Ovary (tissue), 3 donors: ENCODE data around the gene UST.

ENCODE experiments used
- POLR2A ChIP-seq: fragments of 450-650 bp; IDR thresholded peaks from one replicate; pipeline ENCODE4 v1.6.1; 2017; ENCODE audit warnings: antibody characterized with exemption, mild to moderate bottlenecking, moderate library complexity
- TF ChIP-seq, protein P1 (sequence below), 3 donors: fragments of 450-650 bp in 2 of 3; fragments of 200-600 bp in 1 of 3; IDR thresholded peaks; one replicate each; pipeline versions ENCODE4 v1.5.1 to v1.8.0; 2016 to 2022; ENCODE audit warnings: antibody characterized with exemption in 3 of 3, mild to moderate bottlenecking in 1 of 3
- donor health status: DM: no; HTN: no; CAD: no.

DNA sequence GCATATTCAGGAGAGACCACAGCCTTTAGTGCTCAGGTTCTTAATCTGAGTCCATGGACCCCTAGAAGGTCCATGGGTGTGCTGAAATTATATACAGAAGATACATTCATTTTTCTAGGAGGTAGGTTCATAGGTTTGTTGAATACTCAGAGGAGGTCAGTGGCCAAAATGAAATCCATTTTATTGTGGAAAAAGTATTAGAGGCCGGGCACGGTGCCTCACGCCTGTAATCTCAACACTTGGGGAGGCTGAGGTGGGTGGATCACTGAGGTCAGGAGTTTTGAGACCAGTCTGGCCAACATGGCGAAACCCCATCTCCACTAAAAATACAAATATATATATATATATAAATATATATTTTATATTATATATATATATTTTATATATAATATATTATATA, 9.0 kb upstream of the UST start:
- TF ChIP-seq, protein P1, sequence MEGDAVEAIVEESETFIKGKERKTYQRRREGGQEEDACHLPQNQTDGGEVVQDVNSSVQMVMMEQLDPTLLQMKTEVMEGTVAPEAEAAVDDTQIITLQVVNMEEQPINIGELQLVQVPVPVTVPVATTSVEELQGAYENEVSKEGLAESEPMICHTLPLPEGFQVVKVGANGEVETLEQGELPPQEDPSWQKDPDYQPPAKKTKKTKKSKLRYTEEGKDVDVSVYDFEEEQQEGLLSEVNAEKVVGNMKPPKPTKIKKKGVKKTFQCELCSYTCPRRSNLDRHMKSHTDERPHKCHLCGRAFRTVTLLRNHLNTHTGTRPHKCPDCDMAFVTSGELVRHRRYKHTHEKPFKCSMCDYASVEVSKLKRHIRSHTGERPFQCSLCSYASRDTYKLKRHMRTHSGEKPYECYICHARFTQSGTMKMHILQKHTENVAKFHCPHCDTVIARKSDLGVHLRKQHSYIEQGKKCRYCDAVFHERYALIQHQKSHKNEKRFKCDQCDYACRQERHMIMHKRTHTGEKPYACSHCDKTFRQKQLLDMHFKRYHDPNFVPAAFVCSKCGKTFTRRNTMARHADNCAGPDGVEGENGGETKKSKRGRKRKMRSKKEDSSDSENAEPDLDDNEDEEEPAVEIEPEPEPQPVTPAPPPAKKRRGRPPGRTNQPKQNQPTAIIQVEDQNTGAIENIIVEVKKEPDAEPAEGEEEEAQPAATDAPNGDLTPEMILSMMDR (IDR thresholded peaks at IDR 0.05), result no peak
- TF ChIP-seq POLR2A, result no peak
